Head of caudate nucleus (tissue), 42 donors: ENCODE results near the gene ARMH3.

Experiments used
- DNase-seq, 42 donors: peaks; one replicate each; pipeline versions ENCODE4 v3.0.0 to v3.0.0-alpha.2; 2020 to 2021; ENCODE audit warnings: mixed read lengths in 7 of 42
- intact Hi-C: fragments of 100-400 bp; cut with DNase I; formaldehyde crosslinking; loops from one replicate; pipeline ENCODE4 v1.15.0; 2022

ARMH3 gene

DNA sequence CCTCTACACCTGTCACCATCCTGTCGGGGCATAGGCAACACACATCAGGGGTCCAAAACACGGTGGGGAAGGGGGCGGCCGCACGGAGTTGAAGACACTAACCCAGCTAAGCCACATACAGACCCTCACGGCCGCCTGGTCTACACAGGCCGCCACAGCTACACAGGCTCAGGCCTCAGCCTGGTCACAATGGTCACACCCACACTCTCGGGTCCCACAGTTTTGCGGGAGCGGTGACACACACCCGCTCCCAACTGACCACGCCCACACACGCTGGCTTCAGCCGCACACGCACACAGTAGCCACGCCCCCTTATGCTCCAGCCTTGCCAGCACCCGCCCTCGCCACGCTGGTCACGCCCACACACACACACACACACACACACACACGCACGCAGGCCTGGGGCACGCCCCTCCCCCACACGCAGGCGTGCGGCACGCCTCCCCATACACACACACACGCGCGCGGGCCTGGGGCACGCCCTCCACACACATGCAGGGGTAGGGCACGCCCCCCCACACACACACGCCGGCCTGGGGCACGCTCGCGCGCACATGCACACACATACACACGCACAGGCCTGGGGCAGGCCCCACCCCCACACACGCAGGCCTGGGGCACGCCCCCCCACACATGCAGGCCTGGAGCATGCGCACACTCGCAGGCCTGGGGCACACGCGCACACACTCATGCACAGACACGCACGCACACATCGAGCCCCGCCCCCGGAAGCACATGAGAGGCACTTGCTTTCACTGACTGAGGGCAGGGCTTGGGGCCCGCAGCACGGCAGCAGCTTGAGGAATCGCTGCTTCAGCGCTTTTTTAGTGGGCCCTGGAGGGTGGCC, 225.4 kb downstream of the ARMH3 start:
- DNase-seq = peak; percentile 39 to 84 (median 72)
- intact Hi-C loops = no loop called here

DNA sequence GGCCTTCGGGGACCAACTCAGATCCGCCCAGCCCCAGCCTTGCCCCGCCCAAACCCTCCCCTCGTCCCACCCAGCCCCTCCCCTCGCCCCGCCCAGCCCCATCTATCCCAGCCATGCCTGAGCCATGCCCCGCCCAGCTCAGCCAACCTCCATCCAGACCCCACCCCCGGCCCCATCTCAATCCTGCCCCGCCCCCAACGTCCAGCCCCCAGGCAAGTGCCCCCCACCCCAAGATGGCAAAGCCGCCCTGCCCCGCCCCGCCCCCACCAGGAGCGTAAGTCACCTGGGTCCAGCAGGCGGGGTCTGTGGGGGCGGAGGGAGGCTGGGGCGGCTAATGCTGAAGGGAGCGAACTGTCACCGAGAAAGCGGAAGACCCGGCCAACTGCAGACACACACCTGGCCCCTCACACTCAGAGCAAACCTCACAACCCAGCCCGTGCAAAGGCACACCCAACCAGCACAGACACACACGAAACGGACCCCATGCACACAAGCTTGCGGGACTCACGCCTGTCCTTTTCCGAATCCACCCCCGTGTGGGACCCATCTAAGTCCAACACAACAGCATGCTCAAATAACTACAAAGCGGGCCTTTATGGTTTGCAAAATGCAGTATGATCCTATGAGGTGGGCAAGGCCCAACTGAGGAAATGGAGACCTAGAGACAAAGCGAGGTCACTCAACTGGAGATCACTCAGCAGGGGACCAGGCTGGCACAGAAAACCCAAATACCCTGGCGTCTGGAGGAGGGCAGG, 226.2 kb downstream of the ARMH3 start:
- DNase-seq = peak in 6 of 42 donors; percentile 16 to 40 (median 28)
- intact Hi-C loops = no loop called here

DNA sequence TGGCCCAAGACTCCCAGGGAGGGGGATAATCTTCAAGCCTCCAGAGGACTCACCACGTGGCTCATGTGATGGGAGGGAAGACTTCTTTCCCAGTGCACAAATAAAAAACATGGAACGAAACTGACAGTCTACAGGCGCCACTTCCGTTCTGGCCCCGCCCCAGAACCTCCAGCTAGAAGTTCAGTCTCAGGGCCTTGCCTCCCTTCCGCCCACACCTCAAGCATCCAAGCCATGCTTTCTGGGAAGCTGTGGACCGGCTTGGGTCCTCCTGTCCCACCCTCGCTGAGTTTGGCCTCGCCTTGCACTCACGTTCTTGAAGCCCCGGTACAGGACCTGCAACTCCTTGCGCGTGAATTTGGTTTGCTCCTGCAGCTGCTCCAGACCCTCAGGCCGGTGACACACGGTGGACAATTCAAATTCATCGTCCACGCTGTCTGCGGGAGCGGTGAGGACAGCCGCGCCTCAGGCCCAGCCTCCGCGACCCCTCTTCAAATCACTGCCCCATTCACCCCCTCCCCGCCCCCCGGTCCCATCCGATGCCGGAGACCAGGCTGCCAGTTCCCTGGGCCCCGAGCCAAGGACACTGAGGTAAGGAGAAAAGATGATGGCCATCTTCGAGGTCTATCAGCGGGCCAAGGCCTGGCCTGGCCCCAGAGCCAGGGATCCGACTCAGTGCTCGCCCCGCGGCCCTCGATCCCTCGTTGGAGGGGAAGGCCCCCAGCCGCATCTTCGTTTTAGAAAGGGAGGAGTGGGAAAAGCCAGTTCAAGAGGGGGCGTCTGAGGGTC, 227.0 kb downstream of the ARMH3 start:
- DNase-seq = peak in 5 of 42 donors; percentile 8 to 41 (median 13)
- intact Hi-C loops = no loop called here

DNA sequence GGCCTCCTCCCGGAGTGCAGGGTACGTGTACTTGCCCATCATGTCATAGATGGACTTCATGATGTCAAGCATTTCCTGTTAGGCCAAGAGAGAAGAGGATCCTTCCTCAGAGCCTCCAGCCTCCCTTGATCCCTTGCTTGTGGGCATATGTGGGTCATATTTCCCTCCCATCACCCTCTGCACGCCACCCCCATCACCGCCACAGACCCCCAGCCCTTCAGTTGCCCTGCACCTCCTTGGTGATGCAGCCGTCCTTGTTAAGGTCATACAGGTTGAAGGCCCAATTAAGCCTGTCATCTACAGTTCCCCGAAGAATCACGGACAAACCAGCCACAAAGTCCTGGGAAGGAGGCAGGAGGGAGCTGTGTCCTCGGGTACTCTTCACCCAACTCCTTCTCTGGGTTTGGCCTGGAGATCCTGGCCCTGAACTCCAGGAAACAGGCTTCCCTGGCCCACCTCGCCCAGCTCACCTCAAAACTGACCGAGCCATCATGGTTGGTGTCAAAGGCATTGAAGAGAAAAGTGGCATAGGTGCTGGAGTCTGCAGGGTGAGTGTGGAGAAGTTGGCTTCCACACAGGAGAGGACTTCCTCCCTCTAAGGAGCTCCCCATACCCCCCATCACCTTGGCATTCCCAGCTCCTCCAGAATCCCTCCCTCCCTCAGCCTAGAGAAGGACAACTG, 227.9 kb downstream of the ARMH3 start:
- DNase-seq = peak in 5 of 42 donors; percentile 5 to 31 (median 6)
- intact Hi-C loops = no loop called here

DNA sequence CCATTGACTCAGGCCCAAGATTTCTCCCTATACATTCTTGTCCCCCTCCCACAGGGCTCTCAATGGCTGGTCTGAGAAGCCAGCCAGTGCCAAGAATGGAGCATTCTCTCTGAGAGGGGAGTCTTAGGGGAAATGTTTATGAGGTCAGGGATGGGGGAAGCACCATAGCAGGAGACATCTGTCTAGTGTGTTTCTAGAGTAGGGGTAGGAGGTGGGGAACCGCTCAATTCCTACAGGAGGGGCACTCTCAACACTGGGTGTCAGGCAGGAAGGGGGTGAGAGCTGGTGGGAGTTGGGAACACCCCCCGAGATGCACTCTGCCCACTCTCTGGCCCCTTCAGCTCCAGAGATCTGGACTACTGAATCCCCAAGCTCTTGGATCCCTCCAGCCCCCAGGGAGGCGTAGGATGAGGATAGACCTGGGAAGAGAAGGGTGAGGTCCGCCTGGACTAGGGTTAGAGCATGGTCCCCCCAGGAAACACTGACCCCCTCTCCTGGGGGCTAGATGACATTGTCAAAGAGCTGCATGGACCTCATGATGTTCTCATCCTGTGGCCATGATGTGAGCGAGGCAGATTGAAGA, 229.0 kb downstream of the ARMH3 start:
- intact Hi-C loops = no loop called here
- peak in 4 of 42 donors; percentile 2 to 14 (median 5) for DNase-seq

DNA sequence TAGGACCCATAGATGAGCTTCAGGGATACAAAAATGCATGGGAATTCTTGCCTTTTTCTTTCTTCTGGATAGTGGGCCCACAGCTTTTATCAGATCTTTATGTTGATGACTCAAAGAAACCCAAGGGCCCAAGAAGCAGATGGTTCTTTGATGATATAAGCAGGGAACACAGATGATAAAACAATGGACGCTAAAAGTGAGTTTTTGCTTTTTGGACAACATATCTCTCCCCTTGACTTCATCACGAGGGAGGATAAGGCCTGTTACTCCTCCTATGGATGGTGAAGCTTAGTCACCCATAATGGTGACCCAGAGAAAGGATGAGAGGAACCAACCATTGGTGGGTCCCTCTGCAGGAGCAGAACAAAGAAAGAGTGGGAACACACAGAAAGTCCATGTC, 231.2 kb downstream of the ARMH3 start:
- peak in 1 of 42 donors; percentile 1 for DNase-seq
- intact Hi-C loops = no loop called here

DNA sequence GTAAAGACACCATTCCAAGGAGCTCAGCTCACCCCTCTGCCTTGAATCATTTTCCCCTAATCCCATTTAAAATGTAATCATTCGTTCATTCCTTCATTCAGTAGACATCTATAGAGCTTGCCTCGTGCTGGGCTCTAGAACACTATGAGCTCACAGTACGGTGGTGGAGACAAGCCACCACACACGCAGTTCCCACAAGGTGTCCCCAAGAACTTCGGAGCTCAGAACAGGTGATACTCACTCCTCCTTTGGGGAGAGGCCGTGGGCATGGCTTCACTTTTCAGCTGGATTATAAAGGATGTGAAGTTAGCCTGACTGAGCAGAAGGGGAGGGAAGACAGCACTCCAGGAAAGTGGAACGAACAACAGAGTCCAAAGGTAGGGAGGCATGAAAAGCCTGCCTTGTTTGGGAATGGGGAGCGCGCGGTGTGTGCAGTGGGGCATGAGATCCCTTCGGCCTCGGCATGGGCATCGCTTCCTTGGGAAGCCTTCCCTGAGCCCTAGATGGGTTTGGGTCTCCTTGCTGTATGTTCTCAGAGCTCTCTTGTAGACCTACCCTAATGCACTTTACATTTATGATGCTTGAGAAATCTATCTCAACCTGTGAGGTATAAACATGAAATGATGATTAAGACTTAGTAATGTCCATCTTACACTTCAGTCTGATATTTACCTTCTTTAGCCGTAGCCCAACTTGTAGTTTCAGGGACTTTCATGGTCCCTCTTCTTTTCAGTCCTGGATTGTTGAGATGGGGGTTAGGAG, 236.9 kb downstream of the ARMH3 start:
- intact Hi-C loops = no loop called here
- peak in 28 of 42 donors; percentile 36 to 76 (median 50) for DNase-seq

DNA sequence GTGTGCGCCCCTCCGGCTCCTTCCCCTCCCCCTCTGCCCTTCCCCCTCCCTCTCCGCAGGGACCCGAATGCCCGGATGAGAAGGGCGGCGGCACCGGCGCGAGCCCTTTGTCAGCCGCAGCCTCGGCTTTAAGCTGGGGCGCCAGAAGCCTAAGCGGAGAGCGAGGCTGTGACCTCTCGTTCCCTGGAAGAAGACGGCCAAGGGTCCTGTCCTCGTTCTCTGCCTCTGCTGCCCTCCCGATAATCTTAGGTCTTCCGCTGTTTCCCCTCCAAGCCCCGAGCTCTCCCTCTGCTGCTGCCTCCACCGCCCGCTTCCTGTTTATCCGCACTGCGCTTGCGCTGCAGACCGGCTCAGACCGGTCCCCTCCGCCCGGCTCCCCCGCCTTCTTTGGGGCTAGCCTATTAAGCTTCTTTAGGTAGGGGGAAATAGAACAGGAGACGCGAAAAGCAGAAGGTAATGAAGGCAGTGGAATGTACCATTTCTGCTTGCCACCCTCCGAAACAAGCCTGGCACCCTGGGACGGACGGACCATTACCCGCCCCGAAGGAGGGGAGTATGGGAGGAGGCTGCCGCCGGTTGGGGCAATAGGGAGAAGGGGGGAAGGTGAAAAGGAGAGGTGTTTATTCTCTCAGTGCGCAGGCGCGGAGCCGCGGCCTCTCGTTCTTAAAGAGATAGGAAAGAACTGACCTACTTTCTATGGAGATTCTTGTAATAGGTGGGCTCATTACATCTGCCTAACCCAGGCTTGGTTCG, 237.7 kb downstream of the ARMH3 start, which contains the start of gene OGA:
Gene OGA, minus strand, starts transcription at position 326 of the 753 bp plus-strand sequence. CDS start 422 bp downstream, outside the sequence.
- peak; percentile 93 to 99 (median 97) for DNase-seq
- intact Hi-C loops = no loop called here

DNA sequence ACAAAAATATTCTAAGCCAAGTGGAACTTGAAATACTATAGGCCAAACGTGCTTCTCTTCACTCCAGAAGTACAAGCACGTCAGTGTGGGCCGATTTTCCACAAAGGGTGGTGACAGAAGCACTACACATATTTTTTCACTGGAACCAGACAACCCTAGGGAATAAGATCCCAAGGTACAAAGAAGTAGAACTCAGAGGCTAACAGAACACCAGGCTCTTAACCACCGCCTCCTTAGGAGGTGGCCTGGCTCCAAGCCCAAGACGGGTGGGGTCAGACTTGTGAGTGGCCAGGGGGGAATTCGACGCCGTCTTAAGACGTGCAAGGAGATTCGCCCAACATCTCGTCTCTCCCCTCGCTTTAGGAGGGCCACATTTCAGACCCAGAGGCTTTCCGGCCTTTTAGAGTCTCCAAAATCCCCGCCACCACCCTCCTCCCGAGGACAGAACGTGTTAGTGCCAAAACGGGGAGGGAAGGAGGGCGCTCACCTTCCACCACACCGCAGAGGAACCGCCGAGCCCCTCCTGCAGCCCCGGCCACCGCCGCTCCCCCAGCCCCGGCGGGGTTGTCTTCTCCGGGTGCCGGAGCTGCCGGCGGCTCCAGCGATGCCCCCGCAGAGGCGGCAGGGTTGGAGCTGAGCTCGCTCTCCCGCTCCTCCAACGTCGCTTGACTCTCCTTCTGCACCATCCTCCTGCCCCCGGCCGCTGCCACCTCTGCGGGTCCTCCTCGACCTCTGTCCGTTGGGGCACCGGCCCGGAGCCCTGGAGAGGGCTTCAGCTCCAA, 238.4 kb downstream of the ARMH3 start:
- peak in 34 of 42 donors; percentile 23 to 77 (median 60) for DNase-seq
- intact Hi-C loops = no loop called here

DNA sequence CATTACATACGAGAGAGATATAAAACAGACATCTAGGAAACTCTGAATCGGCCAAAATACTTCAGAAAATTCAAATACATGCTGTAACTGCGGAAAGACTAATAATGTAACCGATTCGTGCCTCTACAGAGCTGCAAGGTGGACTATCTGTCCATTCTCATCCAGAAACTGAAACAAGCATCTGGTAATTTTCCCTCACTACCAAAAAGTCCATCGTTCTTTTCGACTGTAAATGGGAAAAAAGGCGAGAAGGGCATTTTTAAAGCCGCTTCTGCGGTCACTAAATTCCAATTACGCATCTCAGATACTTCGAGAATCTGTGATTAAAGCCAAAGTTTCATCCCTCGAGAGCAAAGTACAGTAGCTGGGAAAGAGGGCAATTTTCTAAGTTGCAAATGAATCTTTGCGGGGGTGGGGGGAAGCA, 239.0 kb downstream of the ARMH3 start:
- intact Hi-C loops = no loop called here

DNA sequence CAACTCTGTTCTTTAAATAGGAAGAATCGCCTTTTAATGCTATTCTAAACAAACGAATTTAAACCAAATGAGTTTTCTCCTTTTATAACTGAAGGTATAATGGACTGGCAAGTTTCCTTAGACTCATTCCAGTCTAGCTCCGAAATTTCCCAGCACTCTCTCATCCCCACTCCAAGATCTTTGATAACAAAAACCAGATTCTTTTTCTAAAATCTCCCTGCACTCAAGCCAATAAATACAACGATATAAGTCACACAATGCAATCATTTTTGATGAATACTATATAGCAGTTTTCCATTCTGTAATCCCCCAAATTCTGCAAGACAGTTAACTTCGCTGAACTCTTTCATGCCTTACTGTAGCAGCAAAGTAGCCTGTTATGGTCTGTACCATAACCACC, 239.6 kb downstream of the ARMH3 start:
- intact Hi-C loops = no loop called here

More for the DNA sequence above, 239.0 kb downstream of the ARMH3 start:
- DNase-seq = no peak

DNA sequence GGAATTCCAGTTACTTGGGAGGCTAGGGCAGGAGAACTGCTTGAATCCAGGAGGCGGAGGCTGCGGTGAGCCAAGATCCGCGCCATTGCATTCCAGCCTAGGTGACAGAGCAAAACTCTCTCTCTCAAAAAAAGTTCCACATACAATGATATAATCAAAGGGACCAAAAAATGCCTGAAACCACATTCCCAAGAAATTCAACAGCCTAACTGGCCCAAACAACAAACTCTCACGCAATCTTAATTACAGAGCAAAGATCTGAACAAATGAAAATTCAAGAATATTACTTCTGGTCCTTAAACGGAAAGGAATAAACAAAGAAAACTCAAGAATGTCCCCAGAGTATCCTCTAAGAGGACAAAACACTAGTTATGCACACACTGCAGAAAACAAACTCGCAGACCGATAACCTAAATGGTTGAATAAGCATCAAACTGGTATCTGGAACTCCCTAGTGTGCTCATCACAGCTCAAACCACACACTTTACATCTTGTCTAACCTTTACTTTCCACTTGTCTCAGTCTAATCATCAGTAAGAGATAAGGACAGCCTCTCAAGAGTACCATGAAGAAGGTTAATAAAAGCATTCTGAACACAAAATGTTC, 241.4 kb downstream of the ARMH3 start:
- intact Hi-C loops = no loop called here
- DNase-seq = peak in 2 of 42 donors; percentile 34 to 35

More for the DNA sequence above, 239.6 kb downstream of the ARMH3 start:
- no peak for DNase-seq

DNA sequence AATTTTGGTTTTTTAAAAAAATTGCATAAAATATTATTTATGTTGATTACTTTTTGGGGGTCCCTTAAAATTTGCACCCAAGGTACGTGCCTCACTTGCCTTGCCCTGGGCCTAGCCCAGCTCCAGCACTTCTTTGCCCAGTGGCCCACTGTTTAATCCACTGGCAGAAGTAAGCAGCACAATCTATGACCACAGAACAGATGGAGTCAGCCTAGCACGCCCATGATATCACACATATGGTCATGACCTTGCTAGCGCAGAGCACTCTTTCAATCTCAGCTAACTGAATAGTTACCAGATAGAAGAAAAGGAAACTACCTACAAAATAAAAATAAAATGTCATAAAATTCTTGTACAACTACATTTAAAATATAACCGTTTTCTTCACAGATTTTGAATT, 243.4 kb downstream of the ARMH3 start:
- intact Hi-C loops = no loop called here
- peak in 2 of 42 donors; percentile 33 to 39 for DNase-seq

DNA sequence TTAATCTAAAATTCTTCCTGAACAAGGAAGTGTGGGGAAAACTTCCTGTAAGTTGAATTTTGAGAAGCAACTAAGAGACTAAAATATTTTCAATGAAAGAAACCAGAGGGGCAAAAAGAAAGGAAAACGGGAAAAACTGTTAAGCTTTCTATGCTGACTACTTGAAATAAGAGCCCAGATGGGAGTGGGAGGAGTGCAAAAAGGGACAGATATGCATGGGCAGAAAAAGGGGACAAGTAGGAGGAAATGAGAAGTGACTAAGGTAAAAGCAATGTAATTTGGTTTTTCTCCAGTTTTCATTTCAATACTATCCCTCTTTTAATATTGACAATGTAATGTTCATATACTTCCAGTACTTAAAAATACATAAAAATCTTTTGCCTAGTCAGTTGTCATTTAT, 248.8 kb downstream of the ARMH3 start:
- no peak for DNase-seq
- intact Hi-C loops = no loop called here

DNA sequence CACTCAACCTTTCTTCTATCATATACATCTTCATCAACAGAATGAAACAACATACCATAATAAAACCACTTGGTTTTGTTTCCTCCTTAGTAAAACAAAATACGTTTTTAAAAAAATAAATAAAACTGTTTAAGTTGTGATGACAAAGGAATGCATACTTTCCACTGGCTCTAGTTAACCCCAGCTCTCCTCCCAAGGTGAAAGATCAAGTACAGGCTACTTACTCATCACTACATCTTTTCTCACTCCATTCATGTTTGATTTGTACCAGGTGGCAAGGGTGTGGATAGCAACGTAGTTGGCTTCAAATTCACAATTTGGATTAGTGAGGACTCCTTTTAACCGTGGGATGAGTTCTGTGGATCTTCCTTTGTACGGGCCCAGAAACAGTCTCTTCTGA, 252.5 kb downstream of the ARMH3 start:
- intact Hi-C loops = no loop called here
- DNase-seq = no peak
